GM15510 (cell line): ENCODE data around the gene MINDY4.

Experiments
- POLR2A ChIP-seq: IDR thresholded peaks from 3 replicates; pipeline ENCODE4 v1.6.1; 2011; ENCODE audit warnings: borderline replicate concordance; ENCODE audit not compliant: insufficient read length; ENCODE audit errors: extremely low read depth

The MINDY4 gene

DNA sequence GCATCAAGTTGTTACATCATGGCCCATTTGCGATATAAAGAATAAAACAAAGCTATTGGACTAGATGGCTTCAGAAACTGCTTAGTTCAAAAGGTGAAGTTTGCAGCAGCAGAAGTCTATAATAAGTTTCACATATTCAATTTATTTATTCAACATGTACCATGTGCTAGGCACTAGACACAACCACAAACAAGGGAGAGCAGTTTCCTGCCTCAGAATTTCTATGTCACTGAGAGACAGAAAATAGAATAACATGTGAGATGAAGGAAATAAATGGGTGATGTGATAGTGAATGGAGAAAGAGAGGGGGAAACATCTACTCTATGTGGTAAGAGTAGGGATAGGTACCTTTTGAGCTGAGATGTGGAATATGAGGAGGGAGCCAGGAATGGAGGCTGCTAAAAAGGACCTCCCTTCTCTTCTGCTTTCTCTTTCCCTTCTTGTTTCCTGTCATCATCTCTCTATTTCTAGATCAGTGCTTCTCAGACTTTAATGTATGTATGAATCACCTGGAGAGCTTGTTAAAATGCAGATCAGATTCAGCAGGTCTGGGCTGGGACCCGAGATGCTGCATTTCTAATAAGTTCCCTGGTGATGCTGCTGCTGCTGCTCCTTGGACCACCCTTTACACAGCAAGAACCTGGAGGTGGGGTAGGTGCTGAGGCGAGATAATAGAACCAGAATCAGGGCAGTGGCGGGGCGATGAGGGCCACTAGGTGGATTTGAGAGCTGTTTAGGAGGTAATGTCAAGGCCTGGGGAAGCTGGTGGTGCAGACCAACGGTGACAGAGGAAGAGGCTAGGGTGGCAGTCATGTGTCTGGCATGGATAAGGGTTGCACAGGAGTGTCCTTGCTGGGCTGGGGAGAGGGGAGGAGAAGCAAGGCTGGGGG lies 32.9 kb upstream of the MINDY4 start:
- no peak for TF ChIP-seq POLR2A

DNA sequence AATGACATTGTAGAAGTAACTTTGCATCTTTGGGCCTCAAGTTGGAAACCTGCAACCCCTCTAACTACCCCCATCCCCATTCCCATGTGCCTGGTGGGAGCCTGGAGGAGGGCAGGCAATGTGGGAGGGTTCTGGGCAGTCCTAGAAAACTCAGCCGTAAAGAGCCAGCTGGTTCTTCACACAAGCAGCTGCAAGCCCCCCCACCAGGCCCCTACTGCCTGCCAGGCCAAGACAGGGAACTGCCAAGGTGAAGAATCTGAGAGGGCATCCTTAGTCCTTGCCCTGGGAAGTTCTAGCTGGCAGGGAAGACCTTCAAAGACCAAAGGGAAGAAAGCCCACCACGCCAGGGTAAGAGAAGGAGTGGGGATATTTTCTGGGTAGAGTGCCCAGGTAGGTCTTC lies 31.5 kb upstream of the MINDY4 start:
- TF ChIP-seq POLR2A = no peak

DNA sequence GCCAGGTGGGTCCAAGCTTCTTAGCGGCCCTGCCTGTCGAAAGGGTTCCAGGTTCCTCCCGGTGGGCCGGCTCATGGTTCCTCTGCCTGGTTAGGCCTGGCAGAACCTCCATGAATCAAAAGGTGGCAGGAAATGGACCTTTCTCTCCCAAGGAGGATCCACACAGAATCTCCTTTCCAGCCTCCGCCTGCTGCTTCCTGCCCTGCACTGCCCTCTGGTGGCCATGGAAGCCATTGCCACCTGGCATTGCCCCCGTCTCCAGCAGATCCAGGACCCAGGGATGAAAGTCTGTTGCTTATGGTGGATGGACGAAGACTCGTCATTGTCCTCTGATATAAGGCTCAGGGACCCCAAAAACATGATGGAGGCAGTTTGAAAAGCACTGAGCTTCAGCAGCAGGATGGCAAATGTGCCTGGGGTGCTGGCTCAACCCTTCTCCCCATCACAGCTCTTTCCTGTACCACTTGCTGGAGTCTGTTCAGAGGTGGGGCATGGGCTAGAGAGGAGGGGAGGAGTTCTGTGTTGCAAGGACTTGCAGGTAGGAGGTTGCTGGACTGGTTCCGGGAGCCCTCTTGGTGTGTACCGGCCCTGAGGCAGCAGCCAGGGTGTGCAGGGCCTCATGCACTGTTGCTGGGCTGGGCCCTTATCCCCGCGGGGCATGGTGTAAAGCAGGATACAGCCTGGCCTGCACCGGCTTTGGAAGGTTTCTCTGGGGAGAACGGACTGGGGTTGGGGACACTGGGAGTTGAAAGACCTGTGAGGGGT lies 30.6 kb upstream of the MINDY4 start:
- no peak for TF ChIP-seq POLR2A

DNA sequence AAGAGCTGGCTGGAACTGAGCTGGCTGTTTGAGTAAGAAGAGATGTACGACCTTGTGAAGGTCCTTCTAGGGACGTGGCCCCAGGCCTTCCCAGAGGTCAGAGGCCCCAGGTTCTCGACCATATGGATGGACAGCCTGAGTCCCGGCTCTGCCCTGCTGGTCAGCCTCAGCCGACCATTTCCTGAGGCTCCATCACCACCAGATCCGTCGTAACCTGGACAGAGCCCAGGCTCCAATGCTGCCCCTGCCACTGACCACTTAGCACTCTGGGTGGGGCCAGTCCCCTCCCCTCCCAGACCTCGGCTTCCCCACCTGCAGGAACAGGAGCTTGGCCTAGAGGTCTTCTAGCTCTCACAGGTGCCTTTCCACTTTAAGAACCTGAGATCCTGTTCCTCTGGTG lies 29.9 kb upstream of the MINDY4 start:
- no peak for TF ChIP-seq POLR2A

DNA sequence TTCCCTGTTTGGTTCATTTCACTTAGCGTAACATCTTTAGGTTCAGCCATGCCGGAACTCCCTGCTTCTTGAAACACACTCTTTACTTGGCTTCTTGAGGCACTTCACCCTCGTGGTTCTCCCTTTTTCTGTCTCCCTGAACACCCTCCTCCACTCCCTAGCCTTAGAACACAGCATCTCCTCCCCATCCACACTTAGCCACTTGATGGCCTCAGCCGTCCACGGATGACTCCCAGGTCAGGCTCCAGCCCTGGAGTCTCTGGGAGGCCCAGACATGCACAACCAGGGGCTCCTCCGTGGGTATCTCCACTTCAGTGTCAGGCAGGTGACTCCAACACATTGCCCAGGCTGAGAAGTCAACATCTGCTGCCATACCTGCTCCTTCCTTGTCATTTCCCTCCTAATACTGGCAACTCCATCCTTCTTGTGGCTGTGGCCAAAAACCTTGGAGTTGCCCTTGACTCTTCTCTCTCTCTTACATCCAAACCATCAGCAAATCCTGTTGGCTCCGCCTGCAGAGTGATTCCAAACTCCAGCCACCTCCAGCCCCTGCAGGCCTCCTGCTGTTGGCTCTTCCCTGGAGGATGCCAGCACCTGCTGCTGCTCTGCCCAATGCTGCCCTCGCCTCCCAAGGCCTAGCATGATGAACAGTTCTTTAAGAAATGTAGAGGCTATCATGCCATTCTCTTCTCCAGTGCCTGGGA lies 27.7 kb upstream of the MINDY4 start:
- no peak for TF ChIP-seq POLR2A

DNA sequence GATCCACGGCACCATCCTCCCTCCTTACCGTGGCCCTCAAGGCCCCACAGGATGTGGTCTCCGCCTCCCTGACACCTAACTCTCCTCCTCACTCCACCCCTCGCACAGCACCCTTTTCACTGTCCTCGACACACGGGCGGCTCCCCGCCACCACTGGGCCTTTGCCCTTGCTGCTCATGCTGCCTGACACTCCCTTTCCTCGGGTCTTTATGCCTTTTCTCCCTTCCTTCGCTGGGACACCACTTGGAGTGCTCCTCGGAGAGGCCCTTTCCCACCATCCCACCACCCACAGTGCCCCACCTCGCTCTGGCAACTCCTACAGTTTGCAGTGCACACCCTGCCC lies 27.2 kb upstream of the MINDY4 start:
- no peak for TF ChIP-seq POLR2A

DNA sequence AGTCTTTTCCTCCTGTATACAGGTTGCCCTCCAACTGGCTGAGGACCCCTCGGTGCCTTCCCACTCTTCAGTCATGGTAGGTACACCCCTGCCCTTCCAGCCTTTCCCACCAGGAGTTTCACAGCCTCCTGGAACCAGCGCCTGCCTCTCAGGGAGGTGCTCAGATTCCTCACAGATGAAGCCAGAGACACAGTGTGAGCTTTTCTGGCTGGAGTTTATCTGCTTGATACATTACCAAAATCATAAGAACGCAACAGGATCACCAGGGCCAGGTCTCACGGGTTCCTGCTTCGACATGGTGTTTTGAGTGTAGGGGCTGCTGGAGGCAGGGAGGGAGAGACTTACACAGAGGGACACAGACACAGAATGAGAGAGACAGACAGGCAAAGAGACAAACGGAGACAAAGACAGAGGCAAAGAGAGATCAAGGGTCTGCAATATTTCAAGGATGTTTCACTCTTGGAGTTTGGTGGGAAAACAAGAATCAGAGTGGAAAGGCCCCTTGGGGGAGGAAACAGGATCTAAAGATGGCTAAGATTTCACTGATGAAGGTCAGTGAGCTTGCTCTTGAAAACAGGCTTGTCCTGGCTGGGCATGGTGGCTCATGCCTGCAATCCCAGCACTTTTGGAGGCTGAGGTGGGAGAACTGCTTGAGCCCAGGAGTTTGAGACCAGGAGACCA lies 25.8 kb upstream of the MINDY4 start:
- no peak for TF ChIP-seq POLR2A

DNA sequence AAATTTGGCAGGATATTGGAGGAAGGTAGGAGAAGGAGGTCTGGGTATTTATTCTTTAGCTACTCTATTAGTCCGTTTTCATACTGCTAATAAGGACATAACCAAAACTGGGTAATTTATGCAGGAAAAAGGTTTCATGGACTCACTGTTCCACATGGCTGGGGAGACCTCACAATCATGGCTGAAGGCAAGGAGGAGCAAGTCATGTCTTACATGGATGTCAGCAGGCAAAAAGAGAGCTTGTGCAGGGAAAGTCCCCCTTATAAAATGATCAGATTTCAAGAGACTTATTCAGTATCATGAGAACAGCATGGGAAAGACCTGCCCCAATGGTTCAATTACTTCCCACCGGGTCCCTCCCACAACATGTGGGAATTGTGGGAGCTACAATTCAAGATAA lies 21.2 kb upstream of the MINDY4 start:
- no peak for TF ChIP-seq POLR2A

DNA sequence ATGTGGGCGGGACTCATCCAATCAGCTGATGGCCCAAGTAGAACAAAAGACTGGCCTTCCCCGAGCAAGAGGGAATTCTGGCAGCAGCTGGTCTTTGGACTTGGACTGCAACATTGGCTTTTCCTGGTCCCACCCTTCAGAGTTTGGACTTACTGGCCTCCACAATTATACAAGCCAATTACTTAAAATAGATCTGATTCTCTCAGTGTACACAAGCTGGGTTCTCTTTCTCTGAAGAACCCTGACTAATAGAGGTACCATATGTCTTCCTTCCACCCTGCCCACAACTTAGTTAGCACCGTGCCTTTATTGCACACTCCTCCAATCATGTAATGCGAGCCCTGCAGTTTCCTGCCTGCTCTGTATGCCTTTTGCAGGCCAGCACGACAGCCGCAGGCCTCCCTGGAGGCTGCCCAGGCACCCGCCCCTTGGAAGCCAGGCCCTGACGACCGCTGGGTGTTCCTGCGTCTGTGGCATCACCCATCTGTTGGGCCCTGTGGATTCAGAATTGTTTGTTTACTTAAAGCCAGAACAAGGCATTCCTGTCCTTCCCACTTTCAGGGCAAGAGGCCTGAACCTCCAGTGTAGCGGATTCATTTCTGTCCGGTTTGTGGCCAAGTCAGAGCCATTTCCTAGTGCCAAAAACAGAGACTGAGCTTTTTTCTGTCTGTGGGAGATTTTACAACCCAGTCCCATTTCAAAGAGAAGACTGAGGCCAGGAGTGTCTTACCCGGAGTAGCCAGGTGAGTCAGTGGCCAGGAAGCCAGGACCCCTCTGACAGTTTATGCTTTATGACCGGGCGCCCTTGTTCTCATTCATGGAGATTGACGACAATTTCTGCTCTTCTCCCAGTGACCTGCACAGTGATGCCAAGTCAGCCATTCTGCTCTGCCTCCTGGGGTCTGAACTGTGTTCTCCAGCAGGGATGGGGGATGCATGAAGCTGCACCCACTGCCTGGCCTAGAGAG lies 20.2 kb upstream of the MINDY4 start:
- no peak for TF ChIP-seq POLR2A

DNA sequence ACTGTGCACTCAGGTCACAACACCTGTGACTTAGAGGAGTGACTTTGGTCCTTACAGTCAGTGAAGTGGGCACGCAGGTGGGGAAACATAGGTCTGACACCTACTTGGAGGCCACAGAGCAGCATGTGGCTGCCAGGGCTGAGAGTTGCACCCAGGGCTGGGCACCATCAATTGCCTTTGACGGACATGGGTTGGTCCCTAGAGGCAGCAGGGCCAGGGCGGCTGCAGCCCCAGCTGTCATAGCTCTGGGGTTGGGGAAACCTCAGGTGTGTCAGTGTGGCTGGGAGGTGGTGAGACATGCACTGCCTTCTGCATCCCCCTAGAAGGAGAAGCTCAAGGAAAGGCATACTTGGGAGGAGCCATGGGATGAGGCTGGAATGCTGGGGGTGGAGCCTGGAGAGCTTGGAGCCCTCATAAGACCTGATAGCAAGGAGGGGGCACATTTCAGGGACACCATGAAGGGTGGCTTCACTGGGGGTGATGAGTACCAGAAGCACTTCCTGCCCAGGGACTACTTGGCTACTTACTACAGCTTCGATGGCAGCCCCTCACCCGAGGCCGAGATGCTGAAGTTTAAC lies 19.4 kb upstream of the MINDY4 start, which contains the start of gene INMT:
INMT (plus strand) TSS at position 440 of the 578 bp plus-strand sequence; CDS start at position 456, 16 bp downstream.
- no peak for TF ChIP-seq POLR2A

DNA sequence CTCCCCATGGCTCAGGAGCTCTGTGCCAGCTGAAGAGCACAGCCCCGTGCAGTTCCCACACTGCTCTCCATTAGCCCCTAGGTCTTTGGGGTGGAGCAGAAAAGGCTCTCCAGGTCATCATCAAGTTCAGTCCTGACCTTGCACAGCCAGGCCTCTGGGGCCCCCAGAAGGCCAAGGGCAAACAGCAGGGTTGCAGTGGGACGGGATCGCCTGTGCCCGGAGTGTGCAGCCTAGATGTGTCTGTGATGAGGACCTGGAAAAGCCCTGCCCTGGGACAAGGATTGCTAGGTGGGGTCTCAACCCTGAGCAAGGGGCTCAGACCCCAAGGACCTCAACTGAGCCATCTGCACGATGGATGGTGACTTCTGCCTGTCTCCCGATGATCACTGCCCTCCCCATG lies 18.7 kb upstream of the MINDY4 start:
- no peak for TF ChIP-seq POLR2A

DNA sequence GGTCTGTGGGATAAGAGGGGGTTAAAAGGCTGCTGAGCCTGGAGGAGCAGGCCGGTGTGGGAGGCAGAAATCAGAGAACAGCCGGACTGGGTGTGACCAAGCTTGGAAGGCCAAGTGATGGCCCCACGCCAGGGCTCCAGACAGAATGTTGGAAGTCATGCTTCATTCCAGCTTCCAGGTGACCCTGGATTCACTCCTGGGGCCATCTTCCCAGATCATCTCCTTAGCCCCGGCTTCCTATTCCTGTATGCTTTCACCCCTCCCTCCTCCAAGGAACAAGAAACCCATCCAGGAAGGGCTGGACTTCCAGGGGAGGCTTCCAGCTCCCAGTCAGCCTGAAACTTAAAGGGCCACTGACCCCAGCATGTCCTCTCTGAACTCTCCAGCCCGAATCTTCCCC lies 18.2 kb upstream of the MINDY4 start:
- no peak for TF ChIP-seq POLR2A

DNA sequence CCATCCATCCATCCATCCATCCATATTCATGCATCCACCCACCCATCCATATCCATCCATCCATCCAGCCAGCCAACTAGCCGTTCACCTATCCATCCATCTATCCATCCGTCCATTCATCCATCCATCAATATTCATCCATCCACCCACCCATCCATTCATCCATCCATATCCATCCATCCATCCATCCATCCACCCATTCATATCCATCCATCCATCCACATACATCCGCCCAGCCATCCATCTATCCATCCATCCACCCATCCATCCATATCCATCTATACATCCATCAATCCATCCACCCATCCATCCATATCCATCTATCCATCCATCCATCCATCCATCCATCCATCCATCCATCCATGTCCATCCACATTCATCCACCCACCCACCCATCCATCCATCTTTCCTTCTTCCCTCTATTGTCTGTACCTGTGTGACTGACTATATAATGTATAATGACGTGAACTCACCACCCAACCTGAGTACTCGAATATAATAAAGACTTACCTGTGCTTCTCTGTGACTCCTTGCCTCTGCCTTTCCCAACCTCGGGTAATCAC lies 16.8 kb upstream of the MINDY4 start:
- no peak for TF ChIP-seq POLR2A
